NCI-H82 (cell line): ENCODE data around the gene PILRB.
A peak's percentile ranks its signal among the peaks of the same experiment; 100 is the strongest.

Experiments used
- DNase-seq: peaks from one replicate; lab custom pipeline; 2025; lab: John Stamatoyannopoulos, UW

PILRB gene

GRCh38 chr7:100407285-100408180 lies 49.6 kb downstream of the PILRB start:
- DNase-seq: peak; percentile 83

- DNase-seq: no peak
These were observed 53.2 kb downstream of the PILRB start for GRCh38 chr7:100411101-100411500.

GRCh38 chr7:100413346-100413745 lies 55.4 kb downstream of the PILRB start:
- no peak for DNase-seq

GRCh38 chr7:100413889-100414288 lies 56.0 kb downstream of the PILRB start:
- no peak for DNase-seq

DNA sequence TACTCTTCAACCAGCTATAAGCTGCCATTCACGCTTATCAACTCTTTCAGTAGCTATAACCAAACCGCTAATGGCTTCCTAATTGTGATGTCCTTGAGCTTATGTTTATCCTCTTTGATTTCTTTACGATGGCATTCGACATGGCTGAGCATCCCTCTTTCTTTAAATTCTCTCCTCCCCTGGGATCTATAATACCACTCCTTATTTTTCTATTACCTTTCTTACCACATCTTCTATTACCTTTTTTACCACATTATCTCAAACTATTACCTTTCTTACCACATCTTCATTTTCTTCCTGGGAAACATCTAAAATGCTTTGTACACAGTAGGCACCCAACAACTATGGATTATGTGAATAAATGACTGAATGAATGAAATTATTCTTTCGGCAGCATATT lies 57.5 kb downstream of the PILRB start:
- DNase-seq: no peak
